IPS-18a (cell line): ENCODE results near the gene DMC1.

ENCODE experiments used
- H3K27ac ChIP-seq: one replicate; pipeline ENCODE4 v1.5.1; 2013; ENCODE audit warnings: low read length
- H3K27me3 ChIP-seq: one replicate; pipeline ENCODE4 v1.6.1; 2013; ENCODE audit warnings: mild to moderate bottlenecking, low read length; ENCODE audit not compliant: control insufficient read depth, insufficient read depth
- H3K36me3 ChIP-seq: one replicate; pipeline ENCODE4 v1.6.1; 2013; ENCODE audit warnings: low read depth, low read length; ENCODE audit not compliant: control insufficient read depth
- H3K4me1 ChIP-seq: one replicate; pipeline ENCODE4 v1.6.1; 2013; ENCODE audit warnings: low read depth, low read length; ENCODE audit not compliant: control insufficient read depth
- H3K4me3 ChIP-seq: one replicate; pipeline ENCODE4 v1.5.1; 2013; ENCODE audit warnings: low read length
- H3K9ac ChIP-seq: one replicate; pipeline ENCODE4 v1.6.1; 2013; ENCODE audit warnings: mild to moderate bottlenecking, low read length, moderate library complexity
- H3K9me3 ChIP-seq: one replicate; pipeline ENCODE4 v1.6.1; 2013; ENCODE audit warnings: low read depth, low read length; ENCODE audit not compliant: control insufficient read depth

DMC1 gene

DNA sequence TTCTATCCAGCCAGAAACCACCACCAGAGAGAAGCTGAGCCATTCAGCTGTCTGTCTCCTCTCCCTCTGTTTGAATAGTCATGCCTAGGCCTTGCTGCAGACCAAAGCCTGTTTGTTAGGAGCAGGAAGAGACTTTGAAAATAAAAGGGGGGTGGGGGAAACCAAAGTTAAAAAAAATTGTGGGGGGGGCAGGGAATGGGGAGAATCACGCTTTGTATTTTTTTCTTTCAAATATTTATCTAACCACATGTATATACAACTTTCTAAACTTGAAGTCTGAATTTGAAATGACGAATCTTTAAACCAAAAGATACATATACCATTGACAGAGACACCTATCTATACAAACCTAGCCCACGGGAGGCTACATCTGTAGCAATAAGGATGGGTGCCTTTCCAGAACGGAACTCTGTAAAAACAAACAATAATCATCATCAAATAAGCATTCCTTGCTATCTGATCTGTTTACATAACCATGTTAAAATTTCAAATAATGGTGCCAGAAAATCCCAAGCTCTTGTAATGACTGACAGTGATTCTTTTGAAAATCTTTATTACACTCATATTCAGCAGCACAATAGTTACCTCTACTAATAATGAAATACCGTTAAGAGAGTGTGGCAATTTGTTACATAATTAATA, 78.2 kb downstream of the DMC1 start:
- Histone ChIP-seq H3K27me3 (no peaks in the 10 kb centered on the region), H3K36me3 (peaks cover 100% of the 10 kb centered on the region), H3K27ac (no peak overlapping the region), H3K4me3 (no peak overlapping the region), H3K4me1 (peaks cover 5% of the 10 kb centered on the region), H3K9ac (no peak overlapping the region), H3K9me3 (no peaks in the 10 kb centered on the region)

DNA sequence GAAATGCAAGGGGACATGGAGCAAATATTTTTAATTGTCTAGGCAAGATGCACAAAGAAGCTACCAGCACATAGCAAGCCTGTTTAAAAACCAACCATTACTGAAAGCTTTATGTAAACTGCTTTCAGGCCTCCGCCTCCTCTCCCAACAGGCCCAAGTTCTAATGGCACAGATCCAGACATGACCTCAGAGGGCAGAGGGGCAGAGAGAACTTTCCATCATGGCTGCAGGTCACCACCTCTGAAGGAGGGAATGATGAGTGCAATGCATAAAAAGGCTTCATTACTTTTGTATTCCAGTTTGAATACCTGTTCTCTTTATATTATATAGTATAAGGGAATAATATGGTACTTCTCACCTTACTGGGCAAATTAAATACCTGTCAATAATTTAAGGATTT, 79.1 kb downstream of the DMC1 start:
- Histone ChIP-seq H3K9me3 (no peaks in the 10 kb centered on the region), H3K36me3 (peaks cover 100% of the 10 kb centered on the region), H3K4me3 (no peak overlapping the region), H3K9ac (no peak overlapping the region), H3K27me3 (no peaks in the 10 kb centered on the region), H3K4me1 (peaks cover 5% of the 10 kb centered on the region), H3K27ac (no peak overlapping the region)

GRCh38 chr22:38490475-38490874, 79.5 kb downstream of the DMC1 start:
- peaks cover 5% of the 10 kb centered on the region for H3K4me1 ChIP-seq
- H3K9ac ChIP-seq: no peak overlapping the region
- no peaks in the 10 kb centered on the region for H3K27me3 ChIP-seq
- no peak overlapping the region for H3K27ac ChIP-seq
- peaks cover 99% of the 10 kb centered on the region for H3K36me3 ChIP-seq
- no peak overlapping the region for H3K4me3 ChIP-seq
- H3K9me3 ChIP-seq: no peaks in the 10 kb centered on the region

DNA sequence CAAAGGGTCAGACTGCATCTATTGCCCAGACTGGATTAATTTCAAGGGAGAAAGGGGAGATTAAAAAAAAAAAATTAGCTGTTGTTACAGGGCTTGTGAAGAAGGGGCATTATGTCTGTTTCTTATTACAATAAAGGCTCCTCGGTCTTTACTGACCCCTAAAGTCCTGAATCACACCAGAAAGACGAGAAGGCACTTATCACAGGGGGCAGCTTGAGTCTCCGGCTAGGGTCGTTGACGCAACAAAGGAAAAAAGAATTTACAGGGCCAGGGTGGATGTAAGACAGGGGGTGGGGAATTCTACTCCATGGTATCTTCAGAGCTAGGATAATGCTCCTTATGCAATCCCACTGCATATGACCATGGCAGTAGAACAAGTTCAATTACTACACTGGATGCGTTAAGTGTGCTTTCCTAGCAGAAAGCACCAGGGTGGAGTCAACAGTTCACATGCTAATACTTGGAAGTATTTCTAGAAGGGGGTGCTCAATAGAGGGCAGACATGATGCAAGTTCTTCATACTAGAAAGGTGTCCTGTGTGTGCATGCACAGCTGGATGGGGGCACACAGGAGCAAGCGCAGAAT, 80.3 kb downstream of the DMC1 start:
- Histone ChIP-seq H3K9me3 (no peaks in the 10 kb centered on the region), H3K4me3 (no peak overlapping the region), H3K27me3 (no peaks in the 10 kb centered on the region), H3K4me1 (peaks cover 5% of the 10 kb centered on the region), H3K27ac (no peak overlapping the region), H3K9ac (no peak overlapping the region), H3K36me3 (peaks cover 99% of the 10 kb centered on the region)

DNA sequence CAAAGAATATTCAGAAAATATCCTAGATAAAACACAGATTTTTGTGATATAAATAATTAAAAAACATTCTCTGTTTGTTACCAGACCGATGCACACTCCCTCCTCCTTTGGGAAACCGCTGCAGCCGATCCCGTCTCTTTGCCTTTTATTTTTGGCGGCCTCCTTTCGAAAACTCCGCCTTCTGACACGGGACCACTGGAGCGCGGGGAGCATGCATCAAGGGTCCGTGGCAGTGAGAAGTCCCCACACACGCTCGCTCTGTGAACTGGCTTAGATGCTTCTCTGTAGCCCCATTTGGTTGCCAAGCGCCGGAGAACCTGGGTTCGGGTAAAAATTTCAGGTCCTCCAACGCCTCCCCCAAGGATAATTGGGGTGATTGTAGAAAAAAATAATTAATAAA, 80.8 kb downstream of the DMC1 start:
- H3K4me1 ChIP-seq: peaks cover 5% of the 10 kb centered on the region

GRCh38 chr22:38487946-38488345, 82.0 kb downstream of the DMC1 start:
- H3K27ac ChIP-seq: no peak overlapping the region
- H3K9ac ChIP-seq: no peak overlapping the region
- no peak overlapping the region for H3K4me3 ChIP-seq
- peaks cover 99% of the 10 kb centered on the region for H3K36me3 ChIP-seq
- H3K27me3 ChIP-seq: no peaks in the 10 kb centered on the region
- no peaks in the 10 kb centered on the region for H3K9me3 ChIP-seq
- peaks cover 5% of the 10 kb centered on the region for H3K4me1 ChIP-seq

More for the DNA sequence above, 80.8 kb downstream of the DMC1 start:
- no peaks in the 10 kb centered on the region for H3K9me3 ChIP-seq
- H3K4me3 ChIP-seq: no peak overlapping the region
- peaks cover 99% of the 10 kb centered on the region for H3K36me3 ChIP-seq
- no peak overlapping the region for H3K9ac ChIP-seq
- H3K27ac ChIP-seq: no peak overlapping the region
- no peaks in the 10 kb centered on the region for H3K27me3 ChIP-seq

- Histone ChIP-seq H3K9ac (no peak overlapping the region), H3K27ac (no peak overlapping the region), H3K36me3 (peaks cover 98% of the 10 kb centered on the region), H3K27me3 (no peaks in the 10 kb centered on the region), H3K9me3 (no peaks in the 10 kb centered on the region), H3K4me3 (no peak overlapping the region), H3K4me1 (peaks cover 5% of the 10 kb centered on the region)
Measured at GRCh38 chr22:38485783-38486182, 84.2 kb downstream of the DMC1 start.

GRCh38 chr22:38484244-38484643, 85.7 kb downstream of the DMC1 start:
- H3K9ac ChIP-seq: no peak overlapping the region

DNA sequence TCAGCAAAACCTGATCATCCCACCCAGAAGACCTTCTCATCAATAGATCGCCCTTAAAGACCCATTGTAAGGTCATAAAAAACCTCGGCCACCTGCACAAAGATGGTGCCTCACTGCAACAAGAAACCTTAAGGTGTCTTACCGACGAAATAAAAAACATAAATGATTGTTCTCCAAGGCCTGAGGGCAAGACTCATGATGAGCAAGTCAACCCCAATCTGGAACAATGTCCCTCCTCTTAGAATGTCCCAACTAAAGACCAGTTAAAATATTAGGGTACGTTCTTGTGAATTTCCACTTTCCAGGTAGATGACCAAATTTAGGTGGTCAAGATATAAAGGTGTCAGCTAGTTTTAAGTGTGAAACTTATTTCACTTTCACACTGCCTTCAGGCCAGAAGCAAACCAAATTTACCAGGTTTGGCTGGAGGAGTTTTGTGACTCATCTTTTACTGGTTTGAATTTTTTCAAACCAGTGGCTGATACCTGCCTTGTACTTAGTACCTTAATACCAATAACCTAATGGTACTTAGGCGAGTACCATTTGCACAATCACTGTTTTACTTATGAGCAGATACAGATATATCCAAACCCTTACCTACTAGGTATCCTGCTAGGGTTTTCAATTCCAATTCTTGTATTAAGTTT, 87.2 kb downstream of the DMC1 start:
- Histone ChIP-seq H3K4me1 (no peaks in the 10 kb centered on the region), H3K27ac (no peak overlapping the region)

More at GRCh38 chr22:38484244-38484643, 85.7 kb downstream of the DMC1 start:
- Histone ChIP-seq H3K4me3 (no peak overlapping the region), H3K4me1 (no peaks in the 10 kb centered on the region), H3K27ac (no peak overlapping the region), H3K9me3 (no peaks in the 10 kb centered on the region), H3K36me3 (peaks cover 82% of the 10 kb centered on the region), H3K27me3 (no peaks in the 10 kb centered on the region)

GRCh38 chr22:38481871-38482332, 88.1 kb downstream of the DMC1 start:
- Histone ChIP-seq H3K4me3 (no peak overlapping the region), H3K9ac (no peak overlapping the region), H3K27me3 (no peaks in the 10 kb centered on the region), H3K4me1 (no peaks in the 10 kb centered on the region), H3K27ac (no peak overlapping the region), H3K9me3 (no peaks in the 10 kb centered on the region), H3K36me3 (peaks cover 59% of the 10 kb centered on the region)

More for the DNA sequence above, 87.2 kb downstream of the DMC1 start:
- H3K9ac ChIP-seq: no peak overlapping the region
- no peak overlapping the region for H3K4me3 ChIP-seq
- H3K36me3 ChIP-seq: peaks cover 68% of the 10 kb centered on the region
- no peaks in the 10 kb centered on the region for H3K27me3 ChIP-seq
- H3K9me3 ChIP-seq: no peaks in the 10 kb centered on the region

DNA sequence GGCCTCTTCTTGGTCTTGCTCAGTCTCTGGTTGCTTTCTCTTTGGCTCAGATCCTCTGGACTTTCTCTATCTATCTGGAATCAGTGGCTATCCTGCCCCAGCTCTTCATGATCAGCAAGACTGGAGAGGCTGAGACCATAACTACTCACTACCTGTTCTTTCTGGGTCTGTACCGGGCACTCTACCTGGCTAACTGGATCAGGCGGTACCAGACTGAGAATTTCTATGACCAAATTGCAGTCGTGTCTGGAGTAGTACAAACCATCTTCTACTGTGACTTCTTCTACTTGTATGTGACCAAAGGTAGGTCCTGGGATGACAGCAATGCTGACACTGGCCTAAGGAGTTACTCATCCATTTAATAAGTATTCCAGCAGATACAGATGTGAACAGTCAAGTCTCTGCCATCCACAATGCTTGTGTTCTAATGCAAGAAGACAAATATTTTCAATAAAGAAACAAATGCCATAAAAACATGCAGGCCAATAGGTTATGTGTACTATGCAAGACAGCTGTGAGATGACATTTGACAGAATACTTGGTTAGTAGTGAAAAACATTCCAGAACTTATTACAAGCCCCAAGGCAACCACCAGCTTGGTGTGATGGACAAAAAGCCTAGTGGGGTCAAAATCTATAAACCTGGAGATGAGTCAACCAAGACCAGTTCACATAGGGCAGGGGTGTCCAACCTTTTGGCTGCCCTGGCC, 88.7 kb downstream of the DMC1 start:
- no peaks in the 10 kb centered on the region for H3K9me3 ChIP-seq
- no peaks in the 10 kb centered on the region for H3K27me3 ChIP-seq
- H3K9ac ChIP-seq: no peak overlapping the region
- H3K36me3 ChIP-seq: peaks cover 53% of the 10 kb centered on the region
- H3K27ac ChIP-seq: no peak overlapping the region
- H3K4me1 ChIP-seq: no peaks in the 10 kb centered on the region
- H3K4me3 ChIP-seq: no peak overlapping the region
